HG03457 (cell line): ENCODE measurements around the gene GPT2.
A peak's percentile ranks its signal among the peaks of the same experiment; 100 is the strongest.

ENCODE experiments used
- ATAC-seq: cut with Tn5 transposase; IDR thresholded peaks from one replicate; pipeline ENCODE4 v1.9.1; 2021; ENCODE audit warnings: moderate number of reproducible peaks; ENCODE audit not compliant: unreplicated experiment

The GPT2 gene

DNA sequence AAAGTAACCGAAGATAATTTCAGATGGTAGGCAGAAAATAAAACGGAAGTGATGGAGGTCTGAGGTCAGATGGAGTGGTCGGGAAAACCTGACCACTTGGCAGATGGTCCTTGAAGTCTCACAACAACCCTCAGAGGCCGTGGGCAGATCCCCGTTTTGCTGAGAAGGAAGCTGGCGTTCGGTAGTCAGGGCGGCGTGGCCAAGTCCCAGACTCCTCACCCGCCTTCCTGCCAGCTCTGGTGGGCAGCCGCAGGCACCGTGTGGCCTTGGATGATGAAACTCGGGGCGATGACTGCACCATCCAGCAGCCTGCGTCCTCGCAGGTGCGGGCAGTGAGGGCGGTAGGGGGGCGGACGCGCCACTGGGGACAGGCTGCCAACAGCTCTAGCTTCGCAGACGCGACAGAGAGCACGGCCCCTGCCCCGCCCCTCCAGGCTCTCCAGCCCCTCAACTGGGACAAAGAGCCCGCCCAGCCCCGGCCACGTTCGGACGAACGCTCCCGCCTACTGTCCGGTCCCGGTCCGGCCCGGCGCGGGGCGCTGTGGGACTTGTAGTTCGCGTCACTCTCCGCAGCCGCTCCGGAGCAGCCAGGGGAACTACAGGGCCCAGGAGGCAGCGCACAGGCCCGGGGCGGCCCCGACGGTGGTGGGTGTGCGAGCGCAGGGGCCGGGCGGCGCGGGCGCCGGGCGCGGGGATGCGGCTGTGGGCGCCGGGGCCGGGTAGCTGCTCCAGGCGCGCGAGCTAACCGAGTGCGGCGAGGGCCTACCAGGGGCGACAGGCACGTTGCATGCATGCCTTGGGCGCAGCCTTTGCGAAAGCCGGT is at the start of gene GPT2:
Gene GPT2 (plus strand): TSS at position 673 of the 823 bp plus-strand sequence. CDS start 354 bp downstream, outside the sequence.
- ATAC-seq, result peak; percentile 98

DNA sequence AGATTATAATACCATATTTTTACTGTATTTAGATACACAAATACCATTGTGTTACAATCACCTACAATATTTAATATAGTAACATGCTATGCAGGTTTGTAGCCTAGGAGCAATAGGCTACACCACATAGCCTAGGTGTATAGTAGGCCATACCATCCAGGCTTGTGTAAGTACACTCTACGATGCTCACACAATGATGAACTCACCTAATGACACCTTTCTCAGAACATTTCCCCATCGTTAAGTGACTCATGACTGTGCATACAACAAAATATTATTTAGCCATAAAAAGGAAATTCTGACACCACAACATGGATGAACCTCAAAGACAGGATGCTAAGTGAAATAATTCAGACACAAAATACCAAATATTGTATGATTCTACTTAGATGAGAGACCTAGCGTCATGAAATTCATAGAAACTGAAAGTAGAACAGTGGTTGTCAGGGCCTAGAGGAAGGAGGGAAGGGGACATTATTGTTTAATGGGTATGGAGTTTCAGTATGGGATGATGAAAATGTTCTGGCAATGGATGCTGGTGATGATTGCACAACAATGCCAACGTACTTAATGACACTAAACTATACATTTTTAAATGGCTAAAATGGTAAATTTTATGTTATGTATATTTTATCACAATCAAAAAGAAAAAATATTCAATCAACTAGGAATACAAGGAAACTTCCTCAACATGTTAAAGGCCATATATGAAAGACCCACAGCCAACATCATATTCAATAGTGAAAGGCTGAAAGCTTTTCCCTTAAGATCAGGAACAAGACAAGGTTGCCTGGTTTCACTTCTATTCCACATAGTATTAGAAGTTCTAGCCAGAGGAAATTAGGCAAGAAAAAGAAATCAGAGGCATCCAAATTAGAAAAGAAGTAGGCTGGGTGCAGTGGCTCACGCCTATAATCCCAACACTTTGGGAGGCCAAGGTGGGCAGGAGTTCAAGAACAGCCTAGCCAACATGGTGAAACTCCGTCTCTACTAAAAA is 47.3 kb upstream of the GPT2 start:
- ATAC-seq, result no peak

DNA sequence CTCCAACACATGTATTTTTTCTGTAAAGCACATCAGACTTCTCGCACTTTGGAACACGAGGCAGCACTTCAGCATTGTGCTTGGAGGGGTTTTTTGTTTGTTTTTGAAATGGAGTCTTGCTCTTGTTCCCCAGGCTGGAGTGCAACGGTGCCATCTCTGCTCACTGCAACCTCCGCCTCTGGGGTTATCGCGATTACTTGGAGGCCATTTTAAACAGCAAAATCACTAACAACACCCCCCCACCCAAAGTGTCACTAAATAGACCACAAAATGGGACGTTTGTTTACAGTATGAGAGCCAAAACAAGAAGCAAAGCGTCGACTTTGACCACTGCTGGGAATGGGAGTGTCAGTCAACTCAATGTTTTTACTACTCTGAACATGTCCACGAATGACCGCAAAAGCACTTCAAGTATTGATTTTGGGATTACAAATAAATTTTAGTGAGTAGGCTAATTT is 44.1 kb upstream of the GPT2 start:
- ATAC-seq, result no peak

DNA sequence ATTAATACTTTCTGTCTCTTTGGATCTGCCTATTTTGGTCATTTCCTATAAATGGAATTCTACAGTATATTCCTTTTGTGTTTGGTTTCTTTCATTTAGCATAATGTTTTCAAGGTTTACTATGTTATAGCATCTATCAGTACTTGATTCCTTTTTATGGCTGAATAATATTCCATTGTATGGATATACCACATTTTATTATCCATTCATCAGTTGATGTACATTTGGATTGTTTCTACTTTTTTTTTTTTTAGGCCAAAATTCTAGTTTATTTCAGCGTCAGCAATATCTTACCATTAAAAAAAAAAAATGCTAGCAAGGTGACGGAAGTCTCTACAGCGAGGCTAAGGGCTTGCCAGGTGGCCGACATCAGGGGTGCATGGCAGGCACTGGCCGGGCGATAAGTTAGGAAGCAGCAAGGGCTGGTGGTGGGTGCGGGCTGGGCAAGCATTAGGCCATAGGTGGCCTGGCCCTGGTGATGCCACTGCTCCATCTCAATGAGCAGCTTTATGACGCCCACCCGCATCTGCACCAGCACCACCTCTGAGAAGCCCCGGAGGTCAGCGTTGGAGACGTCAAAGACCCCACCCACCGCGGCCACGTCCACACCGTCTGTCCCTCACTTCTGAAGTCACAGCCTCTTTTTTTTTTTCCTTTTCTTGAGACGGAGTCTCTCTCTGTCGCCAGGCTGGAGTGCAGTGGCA is 41.8 kb upstream of the GPT2 start:
- no peak for ATAC-seq

- no peak for ATAC-seq
Measured at GRCh38 chr16:46843898-46844642, 40.1 kb upstream of the GPT2 start.

DNA sequence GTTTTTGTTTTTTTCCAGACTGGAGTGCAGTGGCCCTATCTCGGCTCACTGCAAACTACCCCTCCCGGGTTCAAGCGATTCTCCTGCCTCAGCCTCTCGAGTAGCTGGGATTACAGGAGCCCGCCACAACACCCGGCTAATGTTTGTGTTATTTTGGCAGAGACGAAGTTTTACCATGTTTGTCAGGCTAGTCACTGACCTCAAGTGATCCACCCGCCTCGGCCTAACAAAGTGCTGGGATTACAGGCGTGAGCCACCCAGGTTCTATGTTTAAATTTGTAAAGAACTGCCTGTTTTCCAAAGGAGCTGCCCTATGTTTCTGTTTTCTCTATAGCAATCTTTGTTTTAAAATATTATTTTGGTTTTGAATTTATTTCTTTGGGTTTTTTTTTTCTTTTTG is 39.4 kb upstream of the GPT2 start:
- no peak for ATAC-seq

- no peak for ATAC-seq
Measured at GRCh38 chr16:46845952-46846351, 38.2 kb upstream of the GPT2 start.

DNA sequence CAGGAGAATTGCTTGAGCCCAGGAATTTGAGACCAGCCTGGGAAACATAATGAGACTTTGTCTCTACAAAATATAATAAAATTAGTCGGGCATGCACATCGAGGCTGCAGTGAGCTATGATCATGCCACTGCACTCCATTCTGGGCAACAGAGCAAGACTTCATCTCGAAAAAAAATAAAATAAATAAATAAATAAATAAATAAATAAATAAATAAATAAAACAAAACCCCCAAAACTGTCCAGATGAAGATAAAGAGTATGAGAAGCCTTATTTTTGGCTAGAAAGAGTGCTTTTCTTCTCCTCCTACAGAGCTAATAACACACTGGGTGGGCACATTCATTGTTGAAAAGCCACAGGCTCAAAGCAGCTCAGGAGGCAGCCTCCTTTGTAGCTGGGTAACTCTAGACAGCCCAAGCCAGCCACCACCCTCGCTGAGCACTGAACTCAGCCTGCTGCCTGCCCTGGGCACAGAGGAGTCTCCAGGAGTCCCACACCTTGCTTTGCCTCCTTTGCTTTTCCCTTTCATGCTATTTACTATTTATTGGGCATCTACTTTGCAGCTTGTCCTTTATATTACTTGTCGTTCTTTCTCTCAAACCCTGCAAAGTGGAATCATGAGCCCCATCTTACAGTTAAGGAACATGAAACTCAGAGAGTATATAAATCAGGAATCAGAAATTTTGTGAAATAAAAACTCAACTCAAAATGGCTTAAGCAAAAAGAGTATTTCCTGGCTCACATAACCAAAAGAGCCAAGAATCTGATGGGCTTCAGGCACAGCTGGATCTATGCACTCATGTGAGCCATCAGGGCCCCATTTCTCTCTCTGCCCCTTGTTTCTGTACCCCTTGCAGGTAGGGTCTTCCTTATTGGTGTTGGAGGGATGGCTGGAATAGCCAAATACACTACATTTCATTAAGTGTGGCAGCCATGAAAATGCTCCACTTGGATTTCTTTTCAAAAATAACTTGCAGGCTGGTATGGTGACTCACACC is 35.1 kb upstream of the GPT2 start:
- no peak for ATAC-seq

DNA sequence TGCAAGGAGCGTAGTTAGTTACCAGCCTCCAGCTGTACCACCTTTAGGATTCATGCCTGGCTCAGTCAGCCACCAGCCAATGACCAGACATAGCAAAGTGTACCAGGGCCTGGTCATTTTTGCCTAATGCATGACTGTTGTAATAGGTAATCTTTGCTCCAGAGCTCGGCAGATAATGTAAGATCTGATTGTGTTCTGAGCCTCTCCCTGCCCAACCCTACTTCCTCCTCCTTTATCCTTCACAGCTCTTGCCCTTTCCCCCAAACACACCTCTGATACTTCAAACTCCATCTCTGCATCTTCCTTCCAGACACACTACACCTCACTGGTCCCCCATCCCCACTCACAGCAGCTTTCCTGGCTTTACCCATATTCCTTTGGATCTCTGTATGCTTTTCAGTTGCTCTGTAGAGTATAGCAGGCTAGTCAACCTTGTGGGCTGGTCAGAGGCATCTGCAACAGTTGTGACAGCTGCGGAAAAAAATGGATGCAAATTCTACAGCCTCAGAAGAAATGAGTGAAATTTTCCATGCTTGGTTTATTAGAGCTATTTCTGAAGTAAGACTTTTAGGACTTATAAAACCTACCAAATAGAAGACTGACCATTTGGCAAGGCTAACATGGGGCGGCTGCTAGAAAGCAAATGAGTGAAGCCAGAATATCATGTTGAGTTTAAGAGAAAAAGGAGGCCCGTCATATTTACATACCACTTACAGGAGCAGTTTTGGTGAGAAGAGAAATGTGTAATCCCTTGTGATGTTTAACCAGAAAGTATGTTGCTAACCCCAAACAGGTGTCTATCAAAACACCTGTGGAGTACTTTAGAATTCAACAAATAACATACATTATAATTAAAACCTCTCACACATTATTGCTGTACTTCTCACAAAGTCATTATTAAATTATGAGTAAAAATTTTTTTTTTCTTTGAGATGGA is 33.3 kb upstream of the GPT2 start:
- no peak for ATAC-seq

- ATAC-seq, result no peak
Measured at GRCh38 chr16:46852130-46852529, 32.0 kb upstream of the GPT2 start.

DNA sequence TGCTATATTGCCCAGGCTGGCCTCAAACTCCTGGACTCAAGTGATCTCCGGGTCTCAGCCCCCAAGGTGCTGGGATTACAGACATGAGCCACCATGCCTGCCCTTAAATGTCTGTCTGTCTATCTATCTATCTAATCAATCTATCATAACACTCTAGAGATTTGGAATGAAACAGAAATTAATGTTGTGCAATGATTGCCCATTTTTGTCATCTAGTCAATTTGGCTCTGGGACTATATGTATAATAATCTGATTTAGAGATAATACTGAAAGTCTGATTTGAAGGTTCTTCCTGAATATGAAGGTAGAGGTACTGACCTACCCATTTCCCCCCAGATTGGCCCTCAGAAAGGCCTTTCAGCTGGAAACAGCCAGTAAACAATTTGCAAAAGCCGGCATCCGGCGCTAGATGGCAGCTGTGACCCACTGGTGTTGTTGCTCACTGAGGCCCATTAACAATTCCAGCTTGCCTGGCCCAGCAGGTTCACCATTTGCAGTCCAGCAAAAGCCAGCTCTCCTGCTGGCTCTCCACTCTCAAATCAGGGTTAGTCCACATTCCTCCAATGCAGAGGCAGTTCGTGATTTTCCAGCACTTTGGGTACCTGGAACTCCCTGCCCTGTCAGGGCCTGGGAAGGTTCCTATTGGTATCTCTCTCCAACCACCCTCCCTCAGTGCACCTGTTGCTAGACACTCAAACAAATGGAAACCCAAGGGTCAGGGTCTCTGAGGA is 30.3 kb upstream of the GPT2 start:
- no peak for ATAC-seq

- no peak for ATAC-seq
Measured at GRCh38 chr16:46854846-46855245, 29.3 kb upstream of the GPT2 start.

- no peak for ATAC-seq
Measured at GRCh38 chr16:46855389-46855788, 28.8 kb upstream of the GPT2 start.

- no peak for ATAC-seq
Measured at GRCh38 chr16:46857368-46857945, 26.7 kb upstream of the GPT2 start.

DNA sequence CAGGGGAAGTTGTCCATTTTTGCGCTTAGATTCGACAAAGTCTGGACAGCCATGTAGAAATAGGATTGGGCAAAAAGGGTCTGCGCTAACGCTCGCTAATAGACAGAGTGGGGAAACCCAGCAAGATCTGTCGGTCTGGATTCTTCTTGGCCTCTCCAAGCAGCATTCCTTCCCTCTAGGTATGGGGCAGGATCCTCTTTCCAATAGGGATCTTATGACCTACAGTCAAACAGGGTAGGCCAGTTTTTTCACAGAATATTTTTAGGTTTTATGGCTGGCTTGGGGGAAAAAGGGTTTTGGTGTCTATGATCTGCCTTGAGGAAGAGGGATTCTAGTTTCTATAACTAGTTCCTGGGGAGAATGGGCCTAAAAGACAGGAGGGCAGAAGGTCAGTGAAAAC is 26.0 kb upstream of the GPT2 start:
- ATAC-seq, result no peak

- no peak for ATAC-seq
Measured at GRCh38 chr16:46859719-46860152, 24.4 kb upstream of the GPT2 start.
